NB4 (cell line): ENCODE results near the gene SLC2A5.

ENCODE experiments used
- DNase-seq: peaks from one replicate; pipeline ENCODE4 v3.0.0; 2010; ENCODE audit warnings: low read depth
- H3K4me3 ChIP-seq: one replicate; pipeline ENCODE4 v1.5.1; 2011; ENCODE audit warnings: mild to moderate bottlenecking, low read depth, low read length, moderate library complexity
- CTCF ChIP-seq: IDR thresholded peaks from one replicate; pipeline ENCODE4 v1.5.1; 2012; ENCODE audit warnings: low read depth, low read length
- MAX ChIP-seq: IDR thresholded peaks from 2 replicates; pipeline ENCODE4 v1.6.1; 2011; ENCODE audit warnings: low read depth, low read length
- MYC ChIP-seq: IDR thresholded peaks from 2 replicates; pipeline ENCODE4 v1.6.1; 2011; ENCODE audit warnings: low read depth, low read length
- POLR2A ChIP-seq: IDR thresholded peaks from 2 replicates; pipeline ENCODE4 v1.6.1; 2011; ENCODE audit warnings: mild to moderate bottlenecking; ENCODE audit not compliant: insufficient read length; ENCODE audit errors: extremely low read depth

SLC2A5 gene

GRCh38 chr1:9045861-9046510 is 23.4 kb downstream of the SLC2A5 start:
- DNase-seq = no peak

GRCh38 chr1:9044236-9044635 is 25.2 kb downstream of the SLC2A5 start:
- DNase-seq = no peak
- TF ChIP-seq MAX (no peak), MYC (no peak), POLR2A (no peak), CTCF (no peak)
- H3K4me3 ChIP-seq = no peak overlapping the region

More at GRCh38 chr1:9045861-9046510, 23.4 kb downstream of the SLC2A5 start:
- no peak overlapping the region for H3K4me3 ChIP-seq
- TF ChIP-seq CTCF (no peak), MAX (no peak)

GRCh38 chr1:9042272-9042671 is 27.2 kb downstream of the SLC2A5 start:
- TF ChIP-seq CTCF (no peak), POLR2A (no peak), MAX (no peak), MYC (no peak)
- no peak overlapping the region for H3K4me3 ChIP-seq
- no peak for DNase-seq

GRCh38 chr1:9041116-9041779 is 28.2 kb downstream of the SLC2A5 start:
- DNase-seq = no peak
- no peak overlapping the region for H3K4me3 ChIP-seq
- TF ChIP-seq MYC = no peak
- TF ChIP-seq MAX = no peak
- no peak for TF ChIP-seq POLR2A
- TF ChIP-seq CTCF = no peak

- no peak overlapping the region for H3K4me3 ChIP-seq
- DNase-seq = no peak
- TF ChIP-seq MYC (no peak), POLR2A (no peak), MAX (no peak), CTCF (no peak)
Observed at GRCh38 chr1:9040659-9041030, 28.8 kb downstream of the SLC2A5 start.
